H1 (cell line): ENCODE measurements around the gene TWNK. TPM values are rescaled to one million over a fixed set of nuclear protein-coding genes. Genes with fewer than 3 reads are reported as not detected.

Experiments
- CTCF ChIA-PET: fragments of 300-600 bp; sonication (Branson Sonifier 250); formaldehyde crosslinking; loops from one replicate; lab custom pipeline; 2021; ENCODE audit not compliant: partially characterized antibody; lab: Charles Lee
- POLR2A ChIA-PET: fragments of 300-600 bp; sonication (Branson Sonifier 250); formaldehyde crosslinking; loops from one replicate; lab custom pipeline; 2021; ENCODE audit warnings: inconsistent platforms; ENCODE audit not compliant: partially characterized antibody; lab: Charles Lee
- DNase-seq, 2 experiments: peaks; one replicate each; pipeline versions ENCODE4 v3.0.0 to v3.0.0-alpha.2; 2010 to 2022; ENCODE audit warnings: low spot score in 2 of 2, low read depth in 1 of 2, mixed read lengths in 1 of 2
- FAIRE-seq: peaks from 2 replicates; lab custom pipeline; 2011; peaks lifted over from hg19 to GRCh38; lab: Jason Lieb, UNC
- H2AFZ ChIP-seq: 2 replicates; pipeline ENCODE4 v1.8.1; 2012; ENCODE audit warnings: low read length, inconsistent platforms
- H2AK5ac ChIP-seq: 2 replicates; pipeline ENCODE4 v1.6.1; 2013; ENCODE audit warnings: low read depth, low read length
- H2BK120ac ChIP-seq: replicated peaks from 2 replicates; pipeline ENCODE3; 2013; ENCODE audit warnings: low read depth, low read length, inconsistent platforms
- H2BK12ac ChIP-seq: 2 replicates; pipeline ENCODE4 v1.6.1; 2013; ENCODE audit warnings: low read depth, low read length
- H2BK15ac ChIP-seq: 2 replicates; pipeline ENCODE4 v1.6.1; 2013; ENCODE audit warnings: low read length
- H2BK20ac ChIP-seq: 2 replicates; pipeline ENCODE4 v1.6.1; 2013; ENCODE audit warnings: low read length
- H2BK5ac ChIP-seq: 2 replicates; pipeline ENCODE4 v1.6.1; 2013; ENCODE audit warnings: low read depth, low read length
- H3K14ac ChIP-seq: 2 replicates; pipeline ENCODE4 v1.6.1; 2013; ENCODE audit warnings: inconsistent platforms; ENCODE audit not compliant: insufficient read length
- H3K18ac ChIP-seq: 2 replicates; pipeline ENCODE4 v1.6.1; 2013; ENCODE audit warnings: low read length; ENCODE audit errors: extremely low read depth
- H3K23ac ChIP-seq: 2 replicates; pipeline ENCODE4 v1.6.1; 2013; ENCODE audit warnings: inconsistent platforms; ENCODE audit not compliant: insufficient read length
- H3K23me2 ChIP-seq: 2 replicates; pipeline ENCODE4 v1.6.1; 2013; ENCODE audit warnings: low read depth, low read length
- H3K27ac ChIP-seq: 2 replicates; pipeline ENCODE4 v1.6.1; 2011; ENCODE audit warnings: low read depth, low read length, inconsistent platforms
- H3K27me3 ChIP-seq, 4 experiments: replicated peaks in 1 of 4; 1 replicate in 1 of 4; 2 replicates in 3 of 4; pipeline versions ENCODE4 v1.6.1 to v1.8.1; 2011 to 2013; ENCODE audit warnings: low read length in 3 of 4, mild to moderate bottlenecking in 3 of 4, inconsistent platforms in 2 of 4, mixed read lengths in 2 of 4, moderate library complexity in 1 of 4; ENCODE audit not compliant: control insufficient read depth in 3 of 4, insufficient read depth in 3 of 4; ENCODE audit errors: extremely low read depth in 1 of 4
- H3K36me3 ChIP-seq, 4 experiments: 2 replicates each; pipeline versions ENCODE4 v1.6.1 to v1.8.1; 2011 to 2013; ENCODE audit warnings: mild to moderate bottlenecking in 4 of 4, low read length in 3 of 4, moderate library complexity in 2 of 4, control low read depth in 1 of 4, inconsistent platforms in 1 of 4; ENCODE audit not compliant: insufficient read depth in 4 of 4, control insufficient read depth in 2 of 4
- H3K4ac ChIP-seq: replicated peaks from 2 replicates; pipeline ENCODE3; 2013; ENCODE audit warnings: low read length, low read depth, mixed read lengths, inconsistent platforms; ENCODE audit not compliant: insufficient read length
- H3K4me1 ChIP-seq, 4 experiments: replicated peaks in 1 of 4; 1 replicate in 1 of 4; 2 replicates in 3 of 4; pipeline versions ENCODE4 v1.6.1 to v1.8.1; 2011 to 2013; ENCODE audit warnings: low read length in 3 of 4, inconsistent platforms in 2 of 4, mixed read lengths in 1 of 4; ENCODE audit not compliant: insufficient read depth in 4 of 4, control insufficient read depth in 3 of 4
- H3K4me2 ChIP-seq, 2 experiments: 2 replicates each; pipeline versions ENCODE4 v1.6.1 to v1.8.1; 2011 to 2013; ENCODE audit warnings: low read depth in 2 of 2, low read length in 2 of 2, control low read depth in 1 of 2, inconsistent platforms in 1 of 2, mild to moderate bottlenecking in 1 of 2; ENCODE audit not compliant: insufficient read depth in 1 of 2
- H3K4me3 ChIP-seq, 4 experiments: fragments of 200-600, 300-600 bp in 1 of 4; sonication (generic), shearing (Covaris generic), sonication (Bioruptor Twin) in 1 of 4; 2 replicates each; pipeline versions ENCODE4 v1.5.1 to v1.8.1; 2011 to 2016; ENCODE audit warnings: low read length in 4 of 4, low read depth in 3 of 4, control low read depth in 2 of 4, inconsistent platforms in 2 of 4, mild to moderate bottlenecking in 2 of 4, mixed read lengths in 1 of 4, moderate library complexity in 1 of 4; ENCODE audit not compliant: insufficient read depth in 2 of 4; ENCODE audit errors: extremely low read depth in 1 of 4
- H3K56ac ChIP-seq: replicated peaks from 2 replicates; pipeline ENCODE3; 2013; ENCODE audit warnings: low read depth, mild to moderate bottlenecking, mixed read lengths, low read length, inconsistent platforms; ENCODE audit not compliant: insufficient read length
- H3K79me1 ChIP-seq: 2 replicates; pipeline ENCODE4 v1.6.1; 2013; ENCODE audit warnings: low read depth, low read length, control low read depth
- H3K79me2 ChIP-seq, 2 experiments: 2 replicates each; pipeline versions ENCODE4 v1.6.1 to v1.8.1; 2012 to 2013; ENCODE audit warnings: low read length in 2 of 2, mild to moderate bottlenecking in 2 of 2, inconsistent platforms in 1 of 2; ENCODE audit not compliant: insufficient read depth in 2 of 2, control insufficient read depth in 1 of 2
- H3K9ac ChIP-seq, 4 experiments: replicated peaks in 1 of 4; 1 replicate in 1 of 4; 2 replicates in 3 of 4; pipeline versions ENCODE4 v1.6.1 to v1.8.1; 2011 to 2013; ENCODE audit warnings: low read depth in 3 of 4, low read length in 3 of 4, control low read depth in 2 of 4, mild to moderate bottlenecking in 2 of 4, moderate library complexity in 2 of 4, inconsistent platforms in 1 of 4; ENCODE audit errors: extremely low read depth in 1 of 4
- H3K9me3 ChIP-seq, 2 experiments: 2 replicates each; pipeline versions ENCODE4 v1.6.1 to v1.8.1; 2012 to 2013; ENCODE audit warnings: mild to moderate bottlenecking in 2 of 2, moderate library complexity in 2 of 2, control low read depth in 1 of 2, inconsistent platforms in 1 of 2, low read depth in 1 of 2, low read length in 1 of 2, mixed read lengths in 1 of 2; ENCODE audit not compliant: insufficient read depth in 2 of 2
- H4K20me1 ChIP-seq, 2 experiments: replicated peaks in 1 of 2; 2 replicates each; pipeline versions ENCODE3 to v1.8.1; 2011 to 2013; ENCODE audit warnings: inconsistent platforms in 2 of 2, low read length in 2 of 2, mild to moderate bottlenecking in 1 of 2; ENCODE audit not compliant: insufficient read depth in 2 of 2, control insufficient read depth in 1 of 2
- H4K5ac ChIP-seq: 2 replicates; pipeline ENCODE4 v1.6.1; 2013; ENCODE audit warnings: low read length, low read depth, mixed read lengths, inconsistent platforms; ENCODE audit not compliant: insufficient read length
- H4K8ac ChIP-seq: 2 replicates; pipeline ENCODE4 v1.8.0; 2013; ENCODE audit warnings: mild to moderate bottlenecking, moderate library complexity, low read length, inconsistent platforms; ENCODE audit not compliant: insufficient read depth; ENCODE audit errors: extremely low read depth
- H4K91ac ChIP-seq: replicated peaks from 2 replicates; pipeline ENCODE3; 2013; ENCODE audit warnings: low read length, mixed read lengths, inconsistent platforms; ENCODE audit not compliant: insufficient read length
- ASH2L ChIP-seq: fragments of 200-600, 300-600 bp; sonication (generic); IDR thresholded peaks from one replicate; pipeline ENCODE4 v1.7.1; 2017; ENCODE audit warnings: low read length
- CBX5 ChIP-seq: fragments of 300-800, 300-1000 bp; sonication (generic); IDR thresholded peaks from 2 replicates; pipeline ENCODE4 v1.7.1; 2016; ENCODE audit warnings: antibody characterized with exemption, low read length, low read depth
- MAFK ChIP-seq: IDR thresholded peaks from 2 replicates; pipeline ENCODE4 v1.6.1; 2012; ENCODE audit warnings: low read depth, mild to moderate bottlenecking, improper control_type of control experiment, low read length
- PHF8 ChIP-seq: fragments of 200-600 bp; sonication (generic); conservative IDR thresholded peaks from 2 replicates; pipeline ENCODE4 v1.7.1; 2012; ENCODE audit warnings: low read depth, mild to moderate bottlenecking, inconsistent platforms, low read length, moderate library complexity
- POLR2A ChIP-seq, 2 experiments: IDR thresholded peaks; 1 replicate in 1 of 2; 2 replicates in 1 of 2; pipeline ENCODE4 v1.6.1; 2011; ENCODE audit warnings: low read depth in 2 of 2, low read length in 2 of 2, mild to moderate bottlenecking in 2 of 2; ENCODE audit errors: control extremely low read depth in 1 of 2
- SIN3A ChIP-seq, 2 experiments: IDR thresholded peaks in 1 of 2; conservative IDR thresholded peaks in 1 of 2; 2 replicates each; pipeline ENCODE4 v1.6.1; 2011 to 2012; ENCODE audit warnings: low read length in 2 of 2, improper control_type of control experiment in 1 of 2, low read depth in 1 of 2, mild to moderate bottlenecking in 1 of 2
- SUZ12 ChIP-seq: fragments of 200-600 bp; sonication (generic); IDR thresholded peaks from 2 replicates; pipeline ENCODE4 v1.6.1; 2012; ENCODE audit warnings: mild to moderate bottlenecking, inconsistent platforms, low read length, moderate library complexity, mixed read lengths
- USF2 ChIP-seq: IDR thresholded peaks from 2 replicates; pipeline ENCODE4 v1.6.1; 2011; ENCODE audit warnings: low read length, improper control_type of control experiment
- WGBS, 2 experiments: shearing (Covaris generic) in 1 of 2; methylation state at CpG; one replicate each; pipeline versions ENCODE4 v1.1.6 to v1.1.7; 2013 to 2015; ENCODE audit warnings: low lambda C conversion rate in 2 of 2, mixed read lengths in 2 of 2, inconsistent platforms in 1 of 2, low coverage in 1 of 2, missing lambda C conversion rate in 1 of 2; ENCODE audit not compliant: insufficient replicate concordance in 2 of 2, insufficient coverage in 1 of 2, insufficient read length in 1 of 2; ENCODE audit errors: extremely low coverage in 1 of 2, missing lambda C conversion rate in 1 of 2; 5-methylcytosine and 5-hydroxymethylcytosine counted together
- polyA plus RNA-seq, 7 experiments: library from polyadenylated mRNA; depleted of rRNA in 3 of 7; stranded (reverse) in 5 of 7; unstranded in 2 of 7; fragments of >200 nt in 5 of 7; fragments of 200-250 nt in 2 of 7; gene quantifications; 1 replicate in 5 of 7; 2 replicates in 1 of 7; 4 replicates in 1 of 7; pipeline versions ENCODE4 v1.2.1 to v1.2.3, GENCODE V29; 2011 to 2013; ENCODE audit warnings: missing spikeins in 2 of 7, mixed read lengths in 2 of 7
- total RNA-seq: library from RNA; stranded (reverse); fragmentation: NEBNext Ultra II Directional; extraction: Animal tissue kit (Norgen Biotek cat#: 25700); gene quantifications from 2 replicates; pipeline ENCODE4 v1.2.1, GENCODE V29; 2021
- TF ChIP-seq, protein P1 (sequence below): IDR thresholded peaks from 2 replicates; pipeline ENCODE4 v1.6.1; 2011; ENCODE audit warnings: low read depth, mild to moderate bottlenecking, low read length; ENCODE audit not compliant: insufficient read depth

Gene TWNK
- total and polyA plus RNA-seq, 2 of the 8 experiments (the other 6 are each of a cell fraction or from before 2014, with no cell fraction given): 15.4 to 32.5 TPM

- Histone ChIP-seq H3K56ac (no peak overlapping the region), H4K8ac (no peak overlapping the region), H3K4me2 (no peak overlapping the region), H2BK15ac (no peak overlapping the region), H2AK5ac (no peak overlapping the region), H2AFZ (no peak overlapping the region), H3K4ac (no peak overlapping the region), H3K27ac (no peak overlapping the region), H4K5ac (no peak overlapping the region), H3K4me3 (no peak overlapping the region), H3K27me3 (no peaks in the 10 kb centered on the region), H3K9me3 (no peaks in the 10 kb centered on the region), H4K91ac (no peak overlapping the region), H3K79me2 (peaks cover 17 to 33% of the 10 kb centered on the region in 2 experiments), H3K18ac (no peak overlapping the region), H3K23me2 (peaks cover 9% of the 10 kb centered on the region; the same call in 1 of the 2 replicates), H3K36me3 (peaks cover 5 to 28% (median 14%) of the 10 kb centered on the region in 4 experiments), H2BK5ac (no peak overlapping the region), H2BK12ac (no peak overlapping the region), H3K79me1 (peaks cover 15% of the 10 kb centered on the region), H4K20me1 (peaks cover 0 to 13% of the 10 kb centered on the region in 2 experiments), H3K23ac (no peak overlapping the region), H3K9ac (no peak overlapping the region), H2BK20ac (no peak overlapping the region), H2BK120ac (no peak overlapping the region), H3K14ac (no peak overlapping the region), H3K4me1 (peaks cover 0 to 12% (median 5%) of the 10 kb centered on the region in 4 experiments; a peak in 4 of 7 replicates)
- ChIA-PET POLR2A (interaction anchor here (0.6 to 1.7 kb wide), 6 partner anchors 8 to 29 kb away, joined by 3 to 7 read pairs (median 3); partner anchors contain the start of gene SEMA4G), CTCF (interaction anchor here (0.7 to 26.8 kb wide), 8 partner anchors 9 to 230 kb away, joined by 3 to 464 read pairs (median 7); no protein-coding TSS in a partner anchor)
- FAIRE-seq: no peak
- TF ChIP-seq SIN3A (conservative IDR thresholded peaks at IDR 0.05 in 1 of 2, IDR thresholded peaks at IDR 0.05 in 1 of 2; ENCODE audit: low read depth in 1 of 2, low read length in 2 of 2): no peak
- no peak for TF ChIP-seq USF2
- TF ChIP-seq MAFK: no peak
- no peak for TF ChIP-seq POLR2A (IDR thresholded peaks at IDR 0.05; ENCODE audit: control extremely low read depth in 1 of 2, low read depth in 2 of 2, low read length in 2 of 2)
- TF ChIP-seq PHF8: no peak
- TF ChIP-seq, protein P1, sequence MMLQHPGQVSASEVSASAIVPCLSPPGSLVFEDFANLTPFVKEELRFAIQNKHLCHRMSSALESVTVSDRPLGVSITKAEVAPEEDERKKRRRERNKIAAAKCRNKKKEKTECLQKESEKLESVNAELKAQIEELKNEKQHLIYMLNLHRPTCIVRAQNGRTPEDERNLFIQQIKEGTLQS: no peak
- TF ChIP-seq ASH2L: no peak
- TF ChIP-seq CBX5: no peak
- TF ChIP-seq SUZ12: no peak
- 85% methylated on average over 2 of the region's 2 CpGs; no CpG with 5 or more reads in 1 of the 2 experiments for WGBS, 2 experiments
- DNase-seq: no peak
Observed at GRCh38 chr10:100984672-100985177, 2.6 kb upstream of the TWNK start.
